ENCODE data around the gene SLC8A1.

SLC8A1 gene

GRCh38 chr2:40341198-40341597, 110.7 kb downstream of the SLC8A1 start:
- H3K4me1 ChIP-seq (ENCODE audit: control insufficient read depth, insufficient read depth, low read length): no peaks in the 10 kb centered on the region
- H3K9me3 ChIP-seq (ENCODE audit: control insufficient read depth, insufficient read depth, low read length): no peaks in the 10 kb centered on the region
- H3K36me3 ChIP-seq (ENCODE audit: control insufficient read depth, insufficient read depth, low read length): no peaks in the 10 kb centered on the region
- H3K4me3 ChIP-seq (ENCODE audit: low read depth, low read length): no peak overlapping the region
- H3K27me3 ChIP-seq (ENCODE audit: control insufficient read depth, insufficient read depth, low read length): no peaks in the 10 kb centered on the region
- no peak overlapping the region for H3K9ac ChIP-seq (ENCODE audit: low read depth, low read length)

- Histone ChIP-seq H3K4me1 (ENCODE audit: control insufficient read depth, insufficient read depth, low read length) (no peaks in the 10 kb centered on the region), H3K9me3 (ENCODE audit: control insufficient read depth, insufficient read depth, low read length) (no peaks in the 10 kb centered on the region), H3K27me3 (ENCODE audit: control insufficient read depth, insufficient read depth, low read length) (no peaks in the 10 kb centered on the region), H3K4me3 (ENCODE audit: low read depth, low read length) (no peak overlapping the region), H3K36me3 (ENCODE audit: control insufficient read depth, insufficient read depth, low read length) (no peaks in the 10 kb centered on the region), H3K9ac (ENCODE audit: low read depth, low read length) (no peak overlapping the region)
These were observed 112.9 kb downstream of the SLC8A1 start for GRCh38 chr2:40339026-40339425.

- H3K9me3 ChIP-seq (ENCODE audit: control insufficient read depth, insufficient read depth, low read length): no peaks in the 10 kb centered on the region
- H3K4me1 ChIP-seq (ENCODE audit: control insufficient read depth, insufficient read depth, low read length): no peaks in the 10 kb centered on the region
- H3K9ac ChIP-seq (ENCODE audit: low read depth, low read length): no peak overlapping the region
These were observed 119.6 kb downstream of the SLC8A1 start for GRCh38 chr2:40332191-40332826.

GRCh38 chr2:40330096-40330495, 121.8 kb downstream of the SLC8A1 start:
- H3K9ac ChIP-seq (ENCODE audit: low read depth, low read length): no peak overlapping the region

More at GRCh38 chr2:40332191-40332826, 119.6 kb downstream of the SLC8A1 start:
- Histone ChIP-seq H3K4me3 (ENCODE audit: low read depth, low read length) (no peak overlapping the region), H3K36me3 (ENCODE audit: control insufficient read depth, insufficient read depth, low read length) (no peaks in the 10 kb centered on the region), H3K27me3 (ENCODE audit: control insufficient read depth, insufficient read depth, low read length) (no peaks in the 10 kb centered on the region)

DNA sequence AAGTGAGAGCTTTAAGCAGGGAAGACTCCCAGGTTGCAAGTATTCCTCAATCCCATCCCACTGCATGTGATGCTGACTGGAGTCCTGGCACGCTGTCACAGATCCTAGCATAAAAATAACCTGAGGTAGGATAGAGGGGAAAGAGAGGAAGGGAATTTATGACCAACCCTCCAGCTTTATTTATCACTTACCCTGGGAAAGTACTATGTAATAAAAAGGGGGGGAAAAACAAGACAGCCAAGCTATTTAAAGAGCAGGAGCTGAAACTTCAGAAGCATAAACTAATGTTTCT, 122.2 kb downstream of the SLC8A1 start:
- Histone ChIP-seq H3K4me1 (ENCODE audit: control insufficient read depth, insufficient read depth, low read length) (no peaks in the 10 kb centered on the region), H3K4me3 (ENCODE audit: low read depth, low read length) (no peak overlapping the region), H3K36me3 (ENCODE audit: control insufficient read depth, insufficient read depth, low read length) (no peaks in the 10 kb centered on the region), H3K9me3 (ENCODE audit: control insufficient read depth, insufficient read depth, low read length) (no peaks in the 10 kb centered on the region), H3K27me3 (ENCODE audit: control insufficient read depth, insufficient read depth, low read length) (no peaks in the 10 kb centered on the region), H3K9ac (ENCODE audit: low read depth, low read length) (no peak overlapping the region)

More at GRCh38 chr2:40330096-40330495, 121.8 kb downstream of the SLC8A1 start:
- Histone ChIP-seq H3K4me3 (ENCODE audit: low read depth, low read length) (no peak overlapping the region), H3K36me3 (ENCODE audit: control insufficient read depth, insufficient read depth, low read length) (no peaks in the 10 kb centered on the region), H3K4me1 (ENCODE audit: control insufficient read depth, insufficient read depth, low read length) (no peaks in the 10 kb centered on the region), H3K9me3 (ENCODE audit: control insufficient read depth, insufficient read depth, low read length) (no peaks in the 10 kb centered on the region), H3K27me3 (ENCODE audit: control insufficient read depth, insufficient read depth, low read length) (no peaks in the 10 kb centered on the region)

- Histone ChIP-seq H3K9me3 (ENCODE audit: control insufficient read depth, insufficient read depth, low read length) (no peaks in the 10 kb centered on the region), H3K36me3 (ENCODE audit: control insufficient read depth, insufficient read depth, low read length) (no peaks in the 10 kb centered on the region), H3K9ac (ENCODE audit: low read depth, low read length) (no peak overlapping the region), H3K4me1 (ENCODE audit: control insufficient read depth, insufficient read depth, low read length) (no peaks in the 10 kb centered on the region), H3K4me3 (ENCODE audit: low read depth, low read length) (no peak overlapping the region), H3K27me3 (ENCODE audit: control insufficient read depth, insufficient read depth, low read length) (no peaks in the 10 kb centered on the region)
These were observed 126.8 kb downstream of the SLC8A1 start for GRCh38 chr2:40325116-40325515.

- no peaks in the 10 kb centered on the region for H3K27me3 ChIP-seq (ENCODE audit: control insufficient read depth, insufficient read depth, low read length)
- H3K4me1 ChIP-seq (ENCODE audit: control insufficient read depth, insufficient read depth, low read length): no peaks in the 10 kb centered on the region
- H3K9ac ChIP-seq (ENCODE audit: low read depth, low read length): no peak overlapping the region
- H3K36me3 ChIP-seq (ENCODE audit: control insufficient read depth, insufficient read depth, low read length): no peaks in the 10 kb centered on the region
- no peaks in the 10 kb centered on the region for H3K9me3 ChIP-seq (ENCODE audit: control insufficient read depth, insufficient read depth, low read length)
- no peak overlapping the region for H3K4me3 ChIP-seq (ENCODE audit: low read depth, low read length)
These were observed 127.2 kb downstream of the SLC8A1 start for GRCh38 chr2:40324656-40325055.

DNA sequence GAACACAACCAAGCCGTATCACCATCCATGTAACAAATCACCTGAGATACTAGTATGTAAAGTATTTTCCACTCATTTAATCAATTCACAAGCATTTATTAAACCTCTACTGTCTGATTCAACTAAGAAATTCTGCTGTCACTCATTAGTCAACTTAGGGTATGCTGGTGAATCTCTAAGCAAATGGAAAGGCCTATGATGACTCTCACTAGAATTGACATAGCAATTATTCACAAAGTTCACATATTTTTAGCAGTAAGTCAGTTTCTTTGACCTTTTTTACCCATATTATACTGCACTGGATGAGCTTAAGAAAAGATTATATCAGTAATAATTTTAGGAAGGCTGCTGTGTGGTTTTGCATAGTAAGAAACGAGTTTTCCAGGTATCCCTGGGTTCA, 130.1 kb downstream of the SLC8A1 start:
- no peak overlapping the region for H3K4me3 ChIP-seq (ENCODE audit: low read depth, low read length)
- H3K4me1 ChIP-seq (ENCODE audit: control insufficient read depth, insufficient read depth, low read length): no peaks in the 10 kb centered on the region
- H3K9me3 ChIP-seq (ENCODE audit: control insufficient read depth, insufficient read depth, low read length): no peaks in the 10 kb centered on the region
- H3K9ac ChIP-seq (ENCODE audit: low read depth, low read length): no peak overlapping the region
- H3K36me3 ChIP-seq (ENCODE audit: control insufficient read depth, insufficient read depth, low read length): no peaks in the 10 kb centered on the region
- no peaks in the 10 kb centered on the region for H3K27me3 ChIP-seq (ENCODE audit: control insufficient read depth, insufficient read depth, low read length)

- no peak overlapping the region for H3K9ac ChIP-seq (ENCODE audit: low read depth, low read length)
- no peaks in the 10 kb centered on the region for H3K9me3 ChIP-seq (ENCODE audit: control insufficient read depth, insufficient read depth, low read length)
- H3K4me1 ChIP-seq (ENCODE audit: control insufficient read depth, insufficient read depth, low read length): no peaks in the 10 kb centered on the region
- H3K36me3 ChIP-seq (ENCODE audit: control insufficient read depth, insufficient read depth, low read length): no peaks in the 10 kb centered on the region
- H3K4me3 ChIP-seq (ENCODE audit: low read depth, low read length): no peak overlapping the region
- H3K27me3 ChIP-seq (ENCODE audit: control insufficient read depth, insufficient read depth, low read length): no peaks in the 10 kb centered on the region
These were observed 130.8 kb downstream of the SLC8A1 start for GRCh38 chr2:40321016-40321623.

DNA sequence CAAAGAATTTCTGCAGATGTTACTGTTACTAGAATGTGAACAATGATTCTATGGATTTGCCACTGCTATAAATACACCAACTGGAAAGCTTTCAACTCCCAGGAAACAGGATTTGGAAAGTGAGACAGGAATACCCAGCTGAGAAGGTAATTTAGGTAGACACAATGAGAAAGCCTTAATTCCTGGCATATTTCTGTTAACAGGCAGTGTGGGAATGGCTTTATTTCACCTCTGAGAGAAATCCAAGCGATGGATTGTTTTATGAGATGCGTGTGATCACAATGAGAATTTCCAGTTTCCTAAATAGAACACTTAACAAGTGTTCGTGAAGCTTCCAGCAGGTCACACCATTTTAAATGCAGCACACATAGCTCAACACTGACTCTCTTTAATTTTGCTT, 133.0 kb downstream of the SLC8A1 start:
- Histone ChIP-seq H3K9ac (ENCODE audit: low read depth, low read length) (no peak overlapping the region), H3K4me1 (ENCODE audit: control insufficient read depth, insufficient read depth, low read length) (no peaks in the 10 kb centered on the region), H3K4me3 (ENCODE audit: low read depth, low read length) (no peak overlapping the region), H3K36me3 (ENCODE audit: control insufficient read depth, insufficient read depth, low read length) (no peaks in the 10 kb centered on the region), H3K27me3 (ENCODE audit: control insufficient read depth, insufficient read depth, low read length) (no peaks in the 10 kb centered on the region), H3K9me3 (ENCODE audit: control insufficient read depth, insufficient read depth, low read length) (no peaks in the 10 kb centered on the region)

DNA sequence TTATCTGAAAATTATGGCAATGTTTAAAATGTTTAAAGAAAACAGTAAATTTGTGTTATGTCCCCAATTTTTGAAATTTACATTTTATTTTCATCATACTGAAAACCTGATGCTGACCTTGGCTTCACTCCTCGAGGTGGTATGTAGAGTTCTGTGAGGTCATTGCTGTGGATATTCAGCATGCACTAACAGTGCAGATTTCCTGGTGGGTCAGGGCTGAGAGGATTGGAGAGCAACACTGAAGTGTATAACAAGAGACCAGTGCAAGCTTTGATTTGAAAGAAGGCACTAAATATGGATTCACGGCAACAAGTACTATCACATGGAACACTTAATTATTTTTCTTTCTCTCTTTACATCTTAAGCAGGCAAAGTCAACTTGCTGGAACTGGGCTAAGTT, 134.1 kb downstream of the SLC8A1 start:
- Histone ChIP-seq H3K27me3 (ENCODE audit: control insufficient read depth, insufficient read depth, low read length) (no peaks in the 10 kb centered on the region), H3K4me3 (ENCODE audit: low read depth, low read length) (no peak overlapping the region), H3K9me3 (ENCODE audit: control insufficient read depth, insufficient read depth, low read length) (no peaks in the 10 kb centered on the region), H3K4me1 (ENCODE audit: control insufficient read depth, insufficient read depth, low read length) (no peaks in the 10 kb centered on the region), H3K9ac (ENCODE audit: low read depth, low read length) (no peak overlapping the region), H3K36me3 (ENCODE audit: control insufficient read depth, insufficient read depth, low read length) (no peaks in the 10 kb centered on the region)

GRCh38 chr2:40317046-40317445, 134.8 kb downstream of the SLC8A1 start:
- no peaks in the 10 kb centered on the region for H3K4me1 ChIP-seq (ENCODE audit: control insufficient read depth, insufficient read depth, low read length)
- no peak overlapping the region for H3K9ac ChIP-seq (ENCODE audit: low read depth, low read length)
- H3K27me3 ChIP-seq (ENCODE audit: control insufficient read depth, insufficient read depth, low read length): no peaks in the 10 kb centered on the region
- H3K9me3 ChIP-seq (ENCODE audit: control insufficient read depth, insufficient read depth, low read length): no peaks in the 10 kb centered on the region
- H3K36me3 ChIP-seq (ENCODE audit: control insufficient read depth, insufficient read depth, low read length): no peaks in the 10 kb centered on the region
- no peak overlapping the region for H3K4me3 ChIP-seq (ENCODE audit: low read depth, low read length)
